Activated T-cell treated with anti-CD3 and anti-CD28 coated beads, Interleukin-2, amount 50 U/mL, for 24 hours (primary cell): ENCODE measurements around the gene SEMA4D.

ENCODE experiments used
- DNase-seq: peaks from one replicate; pipeline ENCODE4 v3.0.0-alpha.2; 2020
- H3K27ac Mint-ChIP-seq: 2 replicates; pipeline ENCODE4 v1.8.0; 2020; ENCODE audit warnings: mild to moderate bottlenecking, mixed read lengths
- H3K27me3 Mint-ChIP-seq: 2 replicates; pipeline ENCODE4 v1.8.0; 2020; ENCODE audit warnings: mixed read lengths
- H3K36me3 Mint-ChIP-seq: 2 replicates; pipeline ENCODE4 v1.8.0; 2020; ENCODE audit warnings: low read depth, mixed read lengths
- H3K4me1 Mint-ChIP-seq: 2 replicates; pipeline ENCODE4 v1.8.0; 2020; ENCODE audit warnings: low read depth, mixed read lengths
- H3K4me3 Mint-ChIP-seq: 2 replicates; pipeline ENCODE4 v1.8.0; 2020; ENCODE audit warnings: mild to moderate bottlenecking, moderate library complexity, mixed read lengths
- H3K9me3 Mint-ChIP-seq: 2 replicates; pipeline ENCODE4 v1.8.0; 2020; ENCODE audit warnings: mixed read lengths

The SEMA4D gene

DNA sequence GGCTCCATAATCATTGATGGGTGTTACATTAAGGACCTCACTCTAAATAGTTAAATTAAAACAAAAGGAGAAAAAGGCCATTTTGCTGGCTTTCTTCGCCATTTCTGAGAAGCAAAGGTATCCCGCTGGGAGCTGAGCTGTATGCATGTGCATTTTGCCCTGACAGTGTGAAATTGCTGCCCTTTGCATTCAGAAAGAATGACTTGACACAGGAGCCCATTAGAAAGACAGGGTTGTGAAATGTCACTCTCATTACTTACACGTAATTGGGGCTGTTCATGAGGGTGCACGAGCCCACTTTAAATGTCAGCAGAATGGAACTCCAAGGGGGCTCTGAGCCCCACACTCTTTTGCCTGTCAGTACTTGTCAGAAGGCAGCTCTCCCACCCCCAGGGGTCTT, 85.0 kb downstream of the SEMA4D start:
- H3K27me3 Mint-ChIP-seq = no peaks in the 10 kb centered on the region
- no peak for DNase-seq
- H3K4me1 Mint-ChIP-seq = peaks cover 99% of the 10 kb centered on the region
- peaks cover 99% of the 10 kb centered on the region for H3K36me3 Mint-ChIP-seq
- peak overlapping the region; percentile 99 for H3K27ac Mint-ChIP-seq
- H3K9me3 Mint-ChIP-seq = peaks cover 19% of the 10 kb centered on the region
- H3K4me3 Mint-ChIP-seq = no peak overlapping the region

DNA sequence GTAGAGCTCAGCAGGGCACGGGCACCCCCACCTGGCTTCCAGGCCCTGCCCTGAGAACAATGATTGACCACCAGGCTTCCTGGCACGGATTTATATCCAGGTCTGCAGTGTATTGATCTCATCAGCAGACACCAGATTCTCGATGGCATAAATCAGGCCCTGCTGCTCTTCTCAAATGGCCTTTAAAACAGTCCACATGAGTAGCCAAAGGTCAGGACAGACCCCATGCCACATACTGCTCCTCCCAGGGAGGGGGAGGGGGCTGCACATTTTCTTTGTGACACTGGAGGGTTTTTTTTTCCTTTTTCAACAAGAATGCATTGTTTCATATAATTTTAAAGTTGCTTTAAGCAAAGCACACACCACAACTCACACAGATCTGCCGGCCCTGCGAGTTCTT, 85.4 kb downstream of the SEMA4D start:
- no peak overlapping the region for H3K4me3 Mint-ChIP-seq
- peaks cover 16% of the 10 kb centered on the region for H3K9me3 Mint-ChIP-seq
- H3K27ac Mint-ChIP-seq = peak overlapping the region; percentile 99
- H3K27me3 Mint-ChIP-seq = no peaks in the 10 kb centered on the region
- DNase-seq = no peak
- peaks cover 99% of the 10 kb centered on the region for H3K36me3 Mint-ChIP-seq
- peaks cover 98% of the 10 kb centered on the region for H3K4me1 Mint-ChIP-seq

DNA sequence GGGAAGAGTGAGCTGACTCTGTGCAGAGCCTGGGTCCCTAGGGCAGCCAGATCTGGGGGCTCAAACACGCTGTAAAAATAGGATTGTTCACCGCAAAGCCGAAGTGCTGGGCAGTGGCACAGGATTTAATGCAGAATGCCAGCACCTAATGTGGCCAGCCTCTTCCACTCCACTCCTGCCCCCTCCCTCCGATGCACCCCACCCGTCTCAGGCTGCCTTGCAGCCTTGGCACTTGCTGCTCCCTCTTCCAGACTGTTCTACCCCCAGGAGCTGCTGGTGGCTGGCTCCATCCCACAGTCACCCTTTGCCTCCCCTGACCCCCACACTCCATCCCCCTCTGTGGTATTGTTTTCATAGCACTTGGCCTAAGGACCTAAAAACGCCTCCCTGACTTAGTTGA, 86.2 kb downstream of the SEMA4D start:
- no peak for DNase-seq
- H3K9me3 Mint-ChIP-seq = peaks cover 9% of the 10 kb centered on the region
- peaks cover 97% of the 10 kb centered on the region for H3K4me1 Mint-ChIP-seq
- no peaks in the 10 kb centered on the region for H3K27me3 Mint-ChIP-seq
- peaks cover 99% of the 10 kb centered on the region for H3K36me3 Mint-ChIP-seq
- H3K4me3 Mint-ChIP-seq = peak overlapping the region; percentile 11
- H3K27ac Mint-ChIP-seq = peak overlapping the region; percentile 99

DNA sequence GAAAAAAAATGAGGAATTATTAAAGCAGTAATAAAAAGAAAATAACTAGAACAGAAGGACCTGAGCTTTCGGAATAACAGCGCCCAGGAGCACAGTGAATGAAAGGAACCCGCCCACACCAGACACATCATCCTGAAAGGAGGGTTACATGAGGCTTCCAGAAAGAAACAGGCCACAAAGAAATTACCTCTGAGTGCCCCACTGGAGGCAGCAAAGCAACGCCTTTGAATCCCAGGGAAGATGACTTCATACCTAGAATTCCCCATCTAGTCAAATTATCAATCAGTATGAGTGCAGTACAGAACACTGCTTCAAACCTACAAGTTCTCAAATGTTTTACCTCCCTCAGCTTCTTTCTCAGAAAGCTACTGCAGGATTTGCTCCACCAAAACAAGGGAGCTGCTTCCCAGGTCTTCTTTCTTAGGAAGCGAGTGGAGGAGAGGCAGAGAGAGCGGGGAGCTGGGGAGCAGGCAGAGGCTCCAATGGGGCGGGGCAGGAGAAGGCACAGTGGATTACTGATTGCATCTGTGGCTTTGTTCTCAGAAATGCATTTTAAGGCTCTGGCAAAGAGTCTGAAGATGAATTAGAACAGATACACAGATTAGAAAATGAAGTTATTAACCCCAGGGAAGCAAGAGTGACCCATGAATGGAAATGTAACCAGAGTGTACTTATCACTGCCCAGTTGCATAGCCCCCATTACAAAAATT, 87.1 kb downstream of the SEMA4D start:
- H3K4me1 Mint-ChIP-seq = peaks cover 97% of the 10 kb centered on the region
- H3K36me3 Mint-ChIP-seq = peaks cover 99% of the 10 kb centered on the region
- peaks cover 6% of the 10 kb centered on the region for H3K9me3 Mint-ChIP-seq
- H3K4me3 Mint-ChIP-seq = peak overlapping the region; percentile 72
- peak overlapping the region; percentile 99 for H3K27ac Mint-ChIP-seq
- DNase-seq = peak; percentile 62
- no peaks in the 10 kb centered on the region for H3K27me3 Mint-ChIP-seq

DNA sequence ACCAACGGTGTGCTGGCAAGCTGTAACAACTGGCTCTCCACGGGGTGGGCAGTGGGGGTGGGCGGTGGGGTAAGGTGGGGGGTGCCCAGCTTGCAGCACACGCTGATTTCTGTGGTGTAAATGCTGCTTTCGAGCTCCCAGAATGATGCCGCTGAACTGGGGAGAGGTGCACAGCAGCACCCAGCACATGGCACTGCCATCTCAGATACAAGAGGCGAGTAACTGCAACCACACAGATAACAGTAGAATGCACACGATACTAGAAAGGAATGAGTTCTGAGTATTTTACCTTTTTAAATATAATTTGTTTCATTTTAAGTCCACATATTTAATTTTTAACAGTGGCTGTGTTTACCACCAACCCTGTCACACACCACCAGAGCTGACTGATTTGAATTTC, 87.9 kb downstream of the SEMA4D start:
- peaks cover 99% of the 10 kb centered on the region for H3K36me3 Mint-ChIP-seq

DNA sequence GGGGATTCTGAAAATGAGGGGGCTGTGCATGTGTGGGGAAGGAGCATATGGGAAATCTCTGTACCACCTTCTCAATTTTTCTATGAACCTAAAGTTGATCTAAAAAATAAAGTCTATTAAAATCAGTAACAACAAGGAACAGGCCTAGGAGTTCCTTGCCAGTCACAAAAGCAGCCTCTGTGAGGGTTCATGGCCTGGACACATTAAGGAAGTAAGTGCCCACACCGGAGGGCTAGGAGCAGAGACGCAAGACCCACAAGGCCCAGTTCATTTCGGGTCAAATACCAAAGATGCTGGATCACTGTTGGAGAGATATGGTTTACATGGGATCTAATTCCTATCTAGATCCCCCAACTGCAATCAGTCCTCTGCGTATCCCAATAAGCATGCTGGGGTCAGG, 88.4 kb downstream of the SEMA4D start:
- Mint-ChIP-seq H3K4me3 (peak overlapping the region; percentile 72), H3K4me1 (peaks cover 94% of the 10 kb centered on the region), H3K27me3 (no peaks in the 10 kb centered on the region), H3K9me3 (peaks cover 6% of the 10 kb centered on the region), H3K36me3 (peaks cover 99% of the 10 kb centered on the region), H3K27ac (peak overlapping the region; percentile 99)
- no peak for DNase-seq

More for the DNA sequence above, 87.9 kb downstream of the SEMA4D start:
- Mint-ChIP-seq H3K9me3 (peaks cover 6% of the 10 kb centered on the region), H3K27ac (peak overlapping the region; percentile 99), H3K4me1 (peaks cover 98% of the 10 kb centered on the region), H3K4me3 (peak overlapping the region; percentile 72), H3K27me3 (no peaks in the 10 kb centered on the region)
- DNase-seq = no peak

DNA sequence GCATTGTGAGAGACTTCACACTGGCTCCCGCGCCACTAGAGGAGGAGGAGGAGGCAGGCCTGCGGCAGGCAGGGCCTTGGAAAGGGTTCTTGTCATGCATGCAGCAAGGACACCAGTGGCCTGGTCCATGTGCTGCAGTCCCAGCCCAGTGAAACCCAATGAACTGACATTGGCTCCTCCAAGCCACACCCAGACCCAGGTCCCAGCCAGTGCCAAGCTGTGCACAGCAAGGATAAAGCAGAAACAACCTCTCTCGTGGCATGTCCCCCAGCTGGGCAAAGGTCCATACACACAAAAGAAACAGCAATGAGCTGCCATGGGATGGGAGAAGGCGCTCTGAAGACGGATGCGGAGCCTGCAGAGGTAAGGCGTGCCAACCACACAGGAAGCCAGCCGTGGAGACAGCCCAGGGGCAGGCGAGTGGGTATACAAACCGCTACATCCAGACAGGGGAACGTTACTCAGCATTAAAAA, 89.2 kb downstream of the SEMA4D start:
- Mint-ChIP-seq H3K4me3 (peak overlapping the region; percentile 72), H3K27me3 (no peaks in the 10 kb centered on the region), H3K4me1 (peaks cover 93% of the 10 kb centered on the region), H3K36me3 (peaks cover 99% of the 10 kb centered on the region), H3K9me3 (peaks cover 6% of the 10 kb centered on the region), H3K27ac (peak overlapping the region; percentile 99)
- DNase-seq = peak; percentile 74

DNA sequence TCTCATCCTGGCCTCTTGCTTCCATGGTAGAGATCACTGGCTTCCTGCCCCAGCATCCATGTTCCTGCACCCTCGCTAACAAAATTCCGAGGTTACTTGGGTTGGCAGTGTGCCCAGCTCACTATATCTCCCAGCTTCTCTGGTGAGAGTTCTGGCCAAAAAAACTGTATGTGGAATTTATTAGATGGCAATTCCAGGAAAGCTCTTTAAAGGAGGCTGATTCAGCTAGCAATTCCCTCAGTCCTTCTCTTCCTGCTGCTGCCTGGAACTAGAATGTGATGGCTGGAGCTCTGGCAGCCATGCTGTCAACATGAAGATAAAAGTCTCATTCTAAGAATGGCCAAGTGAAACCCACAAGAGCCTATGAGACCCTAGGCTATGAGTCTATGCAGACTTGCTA, 90.8 kb downstream of the SEMA4D start:
- peaks cover 84% of the 10 kb centered on the region for H3K4me1 Mint-ChIP-seq
- H3K27ac Mint-ChIP-seq = peak overlapping the region; percentile 94
- H3K9me3 Mint-ChIP-seq = peaks cover 6% of the 10 kb centered on the region
- no peak for DNase-seq
- H3K4me3 Mint-ChIP-seq = no peak overlapping the region
- peaks cover 99% of the 10 kb centered on the region for H3K36me3 Mint-ChIP-seq
- H3K27me3 Mint-ChIP-seq = no peaks in the 10 kb centered on the region

DNA sequence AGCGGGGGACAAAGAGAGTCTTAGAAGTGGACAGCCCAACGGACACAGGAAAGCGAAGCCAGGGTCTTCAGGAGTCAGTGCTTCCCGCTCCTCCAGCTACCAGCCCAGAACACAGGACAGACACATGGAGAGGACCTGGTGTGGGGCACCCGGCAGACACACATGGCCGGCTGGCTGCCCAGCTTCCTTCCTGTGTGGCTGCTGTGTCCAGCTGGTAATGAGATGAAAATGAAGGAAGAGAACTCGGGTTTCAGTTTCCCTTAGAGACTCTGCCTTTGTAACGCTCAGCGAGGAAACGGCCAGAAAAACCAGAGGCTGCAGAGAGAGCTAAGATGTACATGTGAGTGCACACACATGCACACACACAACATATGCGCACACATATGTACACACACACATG, 92.1 kb downstream of the SEMA4D start:
- H3K36me3 Mint-ChIP-seq = peaks cover 99% of the 10 kb centered on the region
- peak overlapping the region; percentile 10 for H3K4me3 Mint-ChIP-seq
- no peak for DNase-seq
- no peaks in the 10 kb centered on the region for H3K27me3 Mint-ChIP-seq
- peak overlapping the region; percentile 94 for H3K27ac Mint-ChIP-seq
- peaks cover 83% of the 10 kb centered on the region for H3K4me1 Mint-ChIP-seq
- peaks cover under 1% of the 10 kb centered on the region for H3K9me3 Mint-ChIP-seq

DNA sequence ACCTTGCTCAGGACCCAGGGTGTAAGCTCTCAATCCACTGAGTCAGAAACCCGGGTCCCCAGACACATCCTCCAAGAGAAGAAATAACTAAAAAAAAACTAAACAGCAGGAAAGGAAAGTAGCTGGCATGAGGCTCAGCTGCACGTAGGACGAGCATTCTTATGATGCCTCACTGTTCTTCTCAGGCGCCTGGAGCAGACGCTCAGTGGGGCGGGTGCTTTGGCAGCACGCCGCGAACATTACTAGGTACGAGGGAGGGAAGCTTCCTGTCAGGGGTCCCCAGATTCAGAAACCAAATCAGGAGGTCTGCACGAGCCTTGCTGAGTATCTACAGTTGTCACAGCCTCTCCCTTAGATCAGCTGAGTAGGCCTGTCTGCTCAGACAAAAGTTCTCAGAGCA, 93.8 kb downstream of the SEMA4D start:
- peaks cover 72% of the 10 kb centered on the region for H3K4me1 Mint-ChIP-seq
- peaks cover 98% of the 10 kb centered on the region for H3K36me3 Mint-ChIP-seq
- no peaks in the 10 kb centered on the region for H3K9me3 Mint-ChIP-seq
- no peak overlapping the region for H3K4me3 Mint-ChIP-seq
- H3K27me3 Mint-ChIP-seq = no peaks in the 10 kb centered on the region
- peak overlapping the region; percentile 94 for H3K27ac Mint-ChIP-seq
- no peak for DNase-seq

DNA sequence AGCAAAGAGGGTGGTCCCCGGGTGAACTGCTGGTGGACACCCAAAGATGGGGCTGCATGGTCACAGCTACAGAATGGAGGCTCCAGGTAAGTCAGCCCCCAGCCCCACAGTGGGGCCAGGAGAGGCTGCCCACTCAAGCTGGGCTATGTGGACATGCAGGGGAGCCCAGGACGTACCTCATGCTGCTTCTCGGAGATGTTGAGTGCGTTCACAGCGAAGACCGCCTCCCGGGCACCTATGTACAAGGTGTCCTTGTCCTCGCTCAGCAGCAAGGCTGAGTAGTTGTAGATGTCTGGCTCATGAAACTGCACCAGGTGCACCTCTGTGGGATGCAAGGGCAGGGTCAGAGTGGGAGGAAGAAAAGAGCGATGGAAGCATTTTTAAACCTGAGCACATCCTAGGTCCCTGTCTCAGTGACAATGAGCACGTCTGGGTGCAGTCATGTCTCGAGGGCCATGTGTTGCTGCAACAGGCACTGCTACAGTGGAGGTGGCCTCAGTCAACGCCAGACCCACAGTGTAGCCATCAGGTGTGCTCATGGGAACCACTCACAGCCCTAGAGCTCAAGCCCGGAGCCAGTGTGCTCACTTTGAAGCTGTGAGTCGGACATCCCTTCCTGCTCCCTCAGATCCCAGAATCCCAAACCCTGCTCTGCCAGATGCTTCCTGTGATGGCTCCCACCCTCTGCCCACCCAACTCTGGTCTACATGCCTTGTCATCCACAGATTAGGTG, 95.1 kb downstream of the SEMA4D start:
- H3K36me3 Mint-ChIP-seq = peaks cover 99% of the 10 kb centered on the region
- DNase-seq = no peak
- no peaks in the 10 kb centered on the region for H3K9me3 Mint-ChIP-seq
- no peaks in the 10 kb centered on the region for H3K27me3 Mint-ChIP-seq
- peaks cover 62% of the 10 kb centered on the region for H3K4me1 Mint-ChIP-seq
- H3K27ac Mint-ChIP-seq = peak overlapping the region; percentile 94
- H3K4me3 Mint-ChIP-seq = no peak overlapping the region

DNA sequence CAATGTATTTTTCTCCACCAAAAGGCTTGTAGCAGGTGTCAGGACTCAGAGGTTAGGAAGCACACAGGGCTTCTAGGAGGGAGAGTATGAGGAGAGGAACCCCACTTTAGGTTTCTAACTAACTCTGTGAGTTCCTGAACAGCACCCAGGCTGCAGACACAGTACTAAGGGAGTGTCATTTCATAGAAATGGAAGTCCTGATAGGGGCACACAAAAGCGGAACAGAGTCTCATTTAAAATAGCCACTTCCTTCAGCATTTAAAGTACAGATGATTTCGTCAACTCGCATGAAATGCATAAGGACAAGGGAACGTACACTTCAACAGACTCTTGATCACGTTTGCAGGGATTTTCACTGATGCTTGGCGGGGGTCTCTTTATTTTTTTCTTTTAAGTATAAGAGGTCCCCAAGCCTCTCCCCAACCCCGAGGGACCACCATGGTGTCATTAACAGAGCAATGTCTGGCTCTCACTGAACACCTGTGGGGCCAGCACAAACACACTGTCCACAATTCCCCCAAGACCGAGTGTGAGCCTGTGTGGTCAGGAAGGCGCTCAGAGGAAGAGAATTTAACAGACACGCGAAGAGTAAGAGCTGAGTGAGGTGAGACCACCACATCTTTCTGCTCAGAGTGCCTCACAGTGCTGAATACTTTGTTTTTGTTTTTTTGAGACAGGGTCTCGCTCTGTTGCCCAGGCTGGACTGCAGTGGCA, 97.4 kb downstream of the SEMA4D start:
- no peak for DNase-seq
- Mint-ChIP-seq H3K36me3 (peaks cover 99% of the 10 kb centered on the region), H3K4me1 (peaks cover 40% of the 10 kb centered on the region), H3K27ac (peak overlapping the region; percentile 94), H3K4me3 (no peak overlapping the region), H3K9me3 (no peaks in the 10 kb centered on the region), H3K27me3 (no peaks in the 10 kb centered on the region)

DNA sequence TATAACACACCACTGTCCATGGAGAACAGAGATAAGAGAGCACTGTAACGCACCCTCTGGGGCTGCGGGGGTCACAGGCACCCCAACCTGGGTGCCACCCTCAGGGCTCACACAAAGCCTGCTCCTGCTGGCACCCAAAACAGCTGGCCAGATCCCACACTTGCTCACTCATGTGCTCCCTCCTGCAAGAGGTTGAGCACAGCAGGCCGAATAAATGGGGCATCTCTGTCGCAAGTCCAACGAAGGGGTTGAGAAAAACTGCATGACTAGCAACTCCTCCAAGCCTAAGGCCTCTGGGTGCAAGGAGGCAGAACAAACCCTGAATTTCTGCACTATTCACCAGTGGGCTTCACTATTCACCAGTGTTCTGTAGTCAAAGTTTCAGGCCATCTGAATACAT, 99.3 kb downstream of the SEMA4D start:
- peaks cover 98% of the 10 kb centered on the region for H3K36me3 Mint-ChIP-seq

DNA sequence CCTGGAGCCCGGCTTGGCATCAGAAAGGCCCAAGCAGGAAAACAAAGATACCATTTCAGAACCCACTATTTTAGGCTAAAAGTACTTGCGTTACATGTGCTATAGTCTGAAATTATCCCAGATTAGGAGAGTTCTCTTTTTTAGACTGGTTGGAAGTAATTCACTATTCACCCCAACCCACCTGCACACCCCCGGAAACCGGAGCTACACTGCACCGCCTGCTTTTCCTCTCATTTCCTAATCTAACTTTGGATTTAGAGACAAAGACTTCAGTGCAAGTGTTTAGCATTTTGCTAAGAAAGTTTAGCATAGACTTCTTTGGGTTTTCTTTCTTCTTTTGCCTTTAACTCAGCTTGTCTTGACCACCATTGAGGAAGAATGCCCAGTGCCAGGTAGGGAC, 100.4 kb downstream of the SEMA4D start:
- Mint-ChIP-seq H3K27ac (peak overlapping the region; percentile 85), H3K4me3 (no peak overlapping the region), H3K36me3 (peaks cover 98% of the 10 kb centered on the region), H3K9me3 (no peaks in the 10 kb centered on the region), H3K27me3 (no peaks in the 10 kb centered on the region), H3K4me1 (peaks cover 21% of the 10 kb centered on the region)
- no peak for DNase-seq

More for the DNA sequence above, 99.3 kb downstream of the SEMA4D start:
- Mint-ChIP-seq H3K9me3 (no peaks in the 10 kb centered on the region), H3K27ac (peak overlapping the region; percentile 85), H3K4me1 (peaks cover 25% of the 10 kb centered on the region), H3K27me3 (no peaks in the 10 kb centered on the region), H3K4me3 (no peak overlapping the region)
- DNase-seq = no peak
